WI38 (cell line): ENCODE data around the gene HMCES.

Experiments
- H3K4me3 ChIP-seq: 2 replicates; pipeline ENCODE4 v1.5.1; 2011; ENCODE audit warnings: low read depth, mild to moderate bottlenecking, control low read depth, low read length
- CTCF ChIP-seq: IDR thresholded peaks from 2 replicates; pipeline ENCODE4 v1.5.1; 2012; ENCODE audit warnings: low read depth, mild to moderate bottlenecking, control low read depth, low read length

The HMCES gene

GRCh38 chr3:129324855-129325254 is 46.2 kb downstream of the HMCES start:
- no peak for TF ChIP-seq CTCF
- H3K4me3 ChIP-seq: no peak overlapping the region

GRCh38 chr3:129325383-129325782 is 46.7 kb downstream of the HMCES start:
- H3K4me3 ChIP-seq: no peak overlapping the region
- TF ChIP-seq CTCF: no peak

- no peak for TF ChIP-seq CTCF
- H3K4me3 ChIP-seq: no peak overlapping the region
These were observed 47.5 kb downstream of the HMCES start for GRCh38 chr3:129326138-129326537.

GRCh38 chr3:129326595-129326994 is 47.9 kb downstream of the HMCES start:
- H3K4me3 ChIP-seq: no peak overlapping the region
- no peak for TF ChIP-seq CTCF

GRCh38 chr3:129327510-129327909 is 48.8 kb downstream of the HMCES start:
- TF ChIP-seq CTCF: no peak
- H3K4me3 ChIP-seq: no peak overlapping the region

GRCh38 chr3:129329858-129330257 is 51.2 kb downstream of the HMCES start:
- TF ChIP-seq CTCF: no peak
- no peak overlapping the region for H3K4me3 ChIP-seq

- TF ChIP-seq CTCF: no peak
- H3K4me3 ChIP-seq: no peak overlapping the region
These were observed 51.7 kb downstream of the HMCES start for GRCh38 chr3:129330409-129330808.
